HepG2 (cell line): ENCODE measurements around the gene DOCK3. TPM values are rescaled to one million over a fixed set of nuclear protein-coding genes. Genes with fewer than 3 reads are reported as not detected.
"Not testable (repeated sequence)": the region's sequence is repeated elsewhere in the genome, so short reads cannot be mapped to it uniquely, and the experiment has no call there.

Experiments
- ATAC-seq: fragments of 200-7000 bp; cut with Tn5 transposase; 3 replicates; pipeline ENCODE4 v1.9.1; 2020; ENCODE audit warnings: mild to moderate bottlenecking, moderate library complexity
- BruUV-seq: library from RNA; stranded (reverse); fragments of 400-500 nt; replicated peaks from 2 replicates; lab custom pipeline; 2021; lab: Mats Ljungman, UMichigan
- CTCF ChIA-PET: fragments of 300-600 bp; formaldehyde crosslinking; extraction: SDS; loops from one replicate; lab custom pipeline; 2021; ENCODE audit warnings: low total read pairs, inconsistent platforms, low intra/inter-chr PET ratio; lab: Yijun Ruan, JAX
- POLR2A ChIA-PET: fragments of 350-600 bp; sonication (Branson Sonifier 250); formaldehyde crosslinking; loops from one replicate; lab custom pipeline; 2020; ENCODE audit warnings: antibody characterized with exemption, inconsistent platforms; lab: Yijun Ruan, JAX
- DNase-seq: peaks from one replicate; pipeline ENCODE4 v3.0.0-alpha.2; 2015; ENCODE audit warnings: low spot score
- FAIRE-seq: peaks from 3 replicates; lab custom pipeline; 2011; peaks lifted over from hg19 to GRCh38; lab: Jason Lieb, UNC
- H2AFZ ChIP-seq: one replicate; pipeline ENCODE4 v1.6.1; 2011; ENCODE audit warnings: low read length, inconsistent platforms
- H3K27ac ChIP-seq: fragments of 300-600 bp; 3 replicates; pipeline ENCODE4 v1.8.0; 2011; ENCODE audit warnings: mixed run types, mild to moderate bottlenecking, mixed read lengths, low read length, inconsistent platforms; ENCODE audit not compliant: insufficient read depth; ENCODE audit errors: extremely low read length
- H3K27me3 ChIP-seq, 2 experiments: fragments of 200-600 bp in 1 of 2; 2 replicates in 1 of 2; 3 replicates in 1 of 2; pipeline versions ENCODE4 v1.6.0 to v1.8.0; 2011; ENCODE audit warnings: low read length in 2 of 2, mild to moderate bottlenecking in 2 of 2, moderate library complexity in 2 of 2, inconsistent platforms in 1 of 2; ENCODE audit not compliant: insufficient read depth in 2 of 2, control insufficient read depth in 1 of 2
- H3K36me3 ChIP-seq, 2 experiments: fragments of 200-600 bp in 1 of 2; replicated peaks in 1 of 2; 2 replicates in 1 of 2; 3 replicates in 1 of 2; pipeline versions ENCODE4 v1.5.1 to v1.8.0; 2011; ENCODE audit warnings: low read length in 2 of 2, inconsistent platforms in 1 of 2; ENCODE audit not compliant: insufficient read depth in 2 of 2, control insufficient read depth in 1 of 2
- H3K4me1 ChIP-seq: 2 replicates; pipeline ENCODE4 v1.5.1; 2012; ENCODE audit warnings: low read length, inconsistent platforms; ENCODE audit not compliant: insufficient read depth
- H3K4me2 ChIP-seq: 2 replicates; pipeline ENCODE4 v1.6.0; 2011; ENCODE audit warnings: low read depth, low read length, inconsistent platforms
- H3K4me3 ChIP-seq, 3 experiments: fragments of 200-600 bp in 1 of 3; sonication (generic), shearing (Covaris generic) in 1 of 3; replicated peaks in 1 of 3; 2 replicates each; pipeline ENCODE4 v1.5.1; 2011 to 2016; ENCODE audit warnings: low read length in 3 of 3, inconsistent platforms in 2 of 3, low read depth in 2 of 3, mild to moderate bottlenecking in 2 of 3, control low read depth in 1 of 3, mixed read lengths in 1 of 3; ENCODE audit not compliant: insufficient read depth in 1 of 3
- H3K79me2 ChIP-seq: one replicate; pipeline ENCODE4 v1.6.1; 2011; ENCODE audit warnings: low read length, inconsistent platforms; ENCODE audit not compliant: insufficient read depth
- H3K9ac ChIP-seq: 2 replicates; pipeline ENCODE4 v1.6.0; 2011; ENCODE audit warnings: mild to moderate bottlenecking, low read depth, low read length, inconsistent platforms; ENCODE audit not compliant: insufficient read depth
- H3K9me3 ChIP-seq: 2 replicates; pipeline ENCODE4 v1.5.1; 2012; ENCODE audit warnings: mild to moderate bottlenecking, low read length
- H4K20me1 ChIP-seq: 2 replicates; pipeline ENCODE4 v1.6.0; 2011; ENCODE audit warnings: inconsistent platforms, mild to moderate bottlenecking, low read length, moderate library complexity; ENCODE audit not compliant: insufficient read depth
- FOXA1 ChIP-seq, 2 experiments: fragments of 450-650 bp in 1 of 2; sonication (generic) in 1 of 2; formaldehyde crosslinking in 1 of 2; IDR thresholded peaks; 2 replicates each; pipeline versions ENCODE4 v1.4.0 to v1.6.1; 2016 to 2020; ENCODE audit warnings: missing genetic modification reagents in 1 of 2
- FOXA3 ChIP-seq: IDR thresholded peaks from 2 replicates; pipeline ENCODE4 v1.6.1; 2016; ENCODE audit warnings: missing genetic modification reagents, missing compliant biosample characterization
- ZNF281 ChIP-seq: sonication (generic); formaldehyde crosslinking; IDR thresholded peaks from 2 replicates; pipeline ENCODE4 v1.4.0; 2020; ENCODE audit warnings: missing genetic modification reagents, borderline replicate concordance
- whole genome bisulfite sequencing: methylation state at CpG from one replicate; pipeline ENCODE4 v1.1.6; 2017; ENCODE audit warnings: low lambda C conversion rate; 5-methylcytosine and 5-hydroxymethylcytosine counted together
- in situ Hi-C: cut with HindIII; loops from 2 replicates; pipeline ENCODE4 v1.10.0; 2017; ENCODE audit warnings: low pct_unique_long_range_greater_than_20kb; ENCODE audit not compliant: extremely low pct_ligation_motif_present
- intact Hi-C: fragments of 100-400 bp; cut with micrococcal nuclease; formaldehyde crosslinking; loops from one replicate; pipeline ENCODE4 v1.10.0; 2022; ENCODE audit not compliant: unreplicated experiment
- polyA plus RNA-seq, 8 experiments: library from polyadenylated mRNA; depleted of rRNA in 3 of 8; stranded (reverse) in 7 of 8; unstranded in 1 of 8; fragments of >200 nt; fragmentation: Illumina TruSeq in 4 of 8; extraction: Trizol in 4 of 8; gene quantifications; 2 replicates each; pipeline versions ENCODE4 v1.2.1 to v1.2.3, GENCODE V29; 2011 to 2016; ENCODE audit warnings: low read depth in 4 of 8, missing spikeins in 1 of 8, mixed read lengths in 1 of 8; ENCODE audit not compliant: insufficient read depth in 1 of 8
- total RNA-seq, 5 experiments: library from RNA; depleted of rRNA; stranded (reverse); fragments of >200 nt; fragmentation: Illumina TruSeq; extraction: Trizol; gene quantifications; 2 replicates each; pipeline ENCODE4 v1.2.3, GENCODE V29; 2016; ENCODE audit warnings: low read depth in 1 of 5
- TF ChIP-seq, protein P1 (sequence below): IDR thresholded peaks from 2 replicates; pipeline ENCODE4 v1.4.0; 2020; ENCODE audit warnings: mild to moderate bottlenecking, missing genetic modification reagents

Gene DOCK3
- total and polyA plus RNA-seq, 2 of the 13 experiments (the other 11 are each of a cell fraction or from before 2014, with no cell fraction given) = not detected

- DNase-seq; BruUV-seq; H3K27ac ChIP-seq; FAIRE-seq; ATAC-seq; H3K27me3 ChIP-seq; H3K4me2 ChIP-seq; H3K4me1 ChIP-seq; H3K79me2 ChIP-seq; intact Hi-C loops; H3K9me3 ChIP-seq; H3K9ac ChIP-seq; POLR2A ChIA-PET; CTCF ChIA-PET; H2AFZ ChIP-seq; H4K20me1 ChIP-seq; in situ Hi-C loops; H3K36me3 ChIP-seq; H3K4me3 ChIP-seq; TF ChIP-seq FOXA1 (IDR thresholded peaks at IDR 0.05): not testable (repeated sequence)
- WGBS = 41% methylated on average over 11 of the region's 13 CpGs
- TF ChIP-seq, protein P1, sequence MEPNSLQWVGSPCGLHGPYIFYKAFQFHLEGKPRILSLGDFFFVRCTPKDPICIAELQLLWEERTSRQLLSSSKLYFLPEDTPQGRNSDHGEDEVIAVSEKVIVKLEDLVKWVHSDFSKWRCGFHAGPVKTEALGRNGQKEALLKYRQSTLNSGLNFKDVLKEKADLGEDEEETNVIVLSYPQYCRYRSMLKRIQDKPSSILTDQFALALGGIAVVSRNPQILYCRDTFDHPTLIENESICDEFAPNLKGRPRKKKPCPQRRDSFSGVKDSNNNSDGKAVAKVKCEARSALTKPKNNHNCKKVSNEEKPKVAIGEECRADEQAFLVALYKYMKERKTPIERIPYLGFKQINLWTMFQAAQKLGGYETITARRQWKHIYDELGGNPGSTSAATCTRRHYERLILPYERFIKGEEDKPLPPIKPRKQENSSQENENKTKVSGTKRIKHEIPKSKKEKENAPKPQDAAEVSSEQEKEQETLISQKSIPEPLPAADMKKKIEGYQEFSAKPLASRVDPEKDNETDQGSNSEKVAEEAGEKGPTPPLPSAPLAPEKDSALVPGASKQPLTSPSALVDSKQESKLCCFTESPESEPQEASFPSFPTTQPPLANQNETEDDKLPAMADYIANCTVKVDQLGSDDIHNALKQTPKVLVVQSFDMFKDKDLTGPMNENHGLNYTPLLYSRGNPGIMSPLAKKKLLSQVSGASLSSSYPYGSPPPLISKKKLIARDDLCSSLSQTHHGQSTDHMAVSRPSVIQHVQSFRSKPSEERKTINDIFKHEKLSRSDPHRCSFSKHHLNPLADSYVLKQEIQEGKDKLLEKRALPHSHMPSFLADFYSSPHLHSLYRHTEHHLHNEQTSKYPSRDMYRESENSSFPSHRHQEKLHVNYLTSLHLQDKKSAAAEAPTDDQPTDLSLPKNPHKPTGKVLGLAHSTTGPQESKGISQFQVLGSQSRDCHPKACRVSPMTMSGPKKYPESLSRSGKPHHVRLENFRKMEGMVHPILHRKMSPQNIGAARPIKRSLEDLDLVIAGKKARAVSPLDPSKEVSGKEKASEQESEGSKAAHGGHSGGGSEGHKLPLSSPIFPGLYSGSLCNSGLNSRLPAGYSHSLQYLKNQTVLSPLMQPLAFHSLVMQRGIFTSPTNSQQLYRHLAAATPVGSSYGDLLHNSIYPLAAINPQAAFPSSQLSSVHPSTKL (CRISPR knock-in tag) = peak; percentile 22; the same call in 1 of the 2 replicates
- TF ChIP-seq ZNF281 (CRISPR knock-in tag) = peak; percentile 88; the same call in 1 of the 2 replicates
- TF ChIP-seq FOXA1 (CRISPR knock-in tag; IDR thresholded peaks at IDR 0.05) = peak; percentile 58
- TF ChIP-seq FOXA3 (CRISPR knock-in tag) = peak; percentile 52
Observed at GRCh38 chr3:51199296-51199695, 524.6 kb downstream of the DOCK3 start.
